Activated effector memory CD4-positive, alpha-beta T cell treated with Interleukin-2 at 50 U/mL for 16 hours (primary cell): ENCODE measurements around the gene PLXNB1.

Source experiments
- DNase-seq: peaks from one replicate; pipeline ENCODE4 v3.0.0-alpha.2; 2020

The PLXNB1 gene

DNA sequence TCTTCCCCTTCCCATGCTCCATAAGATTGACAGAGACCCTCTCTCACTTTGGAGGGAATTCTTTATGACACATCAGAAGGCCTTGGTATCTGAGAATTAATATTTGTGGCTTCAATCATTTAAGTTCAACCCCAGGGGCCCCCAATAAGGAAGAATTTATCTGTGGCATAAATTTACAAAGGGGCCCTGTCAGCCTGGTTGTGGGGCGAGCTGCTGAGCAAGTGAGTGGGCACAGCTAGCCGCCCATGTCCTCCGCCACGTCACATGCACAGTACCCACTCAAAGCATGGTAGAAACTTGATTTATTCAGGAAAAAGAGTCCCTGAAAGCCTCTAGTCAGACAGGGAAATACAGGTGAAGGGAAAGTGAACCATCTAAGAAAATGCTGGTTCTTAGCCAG, 13.3 kb downstream of the PLXNB1 start:
- DNase-seq, result no peak

DNA sequence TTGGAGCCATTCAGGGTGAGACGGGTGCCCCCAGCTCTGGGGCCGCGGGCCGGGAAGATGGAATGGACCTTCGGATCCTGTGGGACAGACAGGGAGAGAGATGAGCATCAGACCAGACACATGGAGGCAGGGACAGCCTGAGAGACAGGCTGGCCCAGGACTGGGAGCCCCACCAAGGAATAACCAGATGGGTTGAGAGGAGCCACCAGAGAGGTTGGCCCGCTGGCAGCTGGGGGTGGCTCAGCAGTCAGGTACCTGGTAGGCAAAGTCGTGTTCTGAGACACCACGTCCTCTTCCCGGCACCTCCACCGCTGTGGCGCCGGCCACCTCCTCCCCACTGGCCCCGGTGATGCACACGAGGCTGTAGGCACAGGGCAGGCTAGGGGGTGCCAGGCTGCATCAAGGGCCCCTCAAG, 13.8 kb downstream of the PLXNB1 start:
- no peak for DNase-seq

DNA sequence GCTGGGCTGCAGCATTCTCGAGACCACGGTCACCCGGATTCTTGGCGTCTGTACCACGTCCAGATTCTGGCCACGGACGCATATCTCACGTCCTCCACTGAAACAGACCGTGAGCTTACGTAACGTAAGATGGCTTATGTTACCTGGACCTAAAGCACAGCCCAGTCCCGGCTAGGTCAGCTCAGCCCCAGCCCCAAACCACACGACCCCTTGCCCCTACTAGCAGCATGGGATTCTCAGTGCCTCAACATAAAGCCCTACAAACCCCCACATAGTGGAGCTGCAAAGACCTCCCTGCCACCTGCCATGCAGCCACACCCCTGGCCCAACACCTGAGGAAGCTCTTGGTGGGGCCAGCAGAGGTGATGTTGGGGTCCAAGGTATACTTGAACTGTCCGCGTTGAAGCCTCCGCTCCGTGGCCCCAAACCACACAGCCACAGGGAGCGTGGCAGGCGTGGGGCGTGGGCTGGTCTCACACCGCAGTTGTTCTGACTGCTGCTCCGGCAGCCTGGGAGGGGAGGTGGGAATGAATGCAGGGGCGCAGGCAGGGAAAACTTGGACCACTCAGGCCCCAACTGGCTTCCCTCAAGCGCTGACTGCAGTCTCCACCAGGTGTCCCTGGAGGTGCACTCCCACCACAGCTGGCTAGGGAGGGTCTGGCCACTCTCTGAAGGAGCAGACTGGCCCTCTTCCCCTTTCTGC, 14.5 kb downstream of the PLXNB1 start:
- DNase-seq, result no peak

DNA sequence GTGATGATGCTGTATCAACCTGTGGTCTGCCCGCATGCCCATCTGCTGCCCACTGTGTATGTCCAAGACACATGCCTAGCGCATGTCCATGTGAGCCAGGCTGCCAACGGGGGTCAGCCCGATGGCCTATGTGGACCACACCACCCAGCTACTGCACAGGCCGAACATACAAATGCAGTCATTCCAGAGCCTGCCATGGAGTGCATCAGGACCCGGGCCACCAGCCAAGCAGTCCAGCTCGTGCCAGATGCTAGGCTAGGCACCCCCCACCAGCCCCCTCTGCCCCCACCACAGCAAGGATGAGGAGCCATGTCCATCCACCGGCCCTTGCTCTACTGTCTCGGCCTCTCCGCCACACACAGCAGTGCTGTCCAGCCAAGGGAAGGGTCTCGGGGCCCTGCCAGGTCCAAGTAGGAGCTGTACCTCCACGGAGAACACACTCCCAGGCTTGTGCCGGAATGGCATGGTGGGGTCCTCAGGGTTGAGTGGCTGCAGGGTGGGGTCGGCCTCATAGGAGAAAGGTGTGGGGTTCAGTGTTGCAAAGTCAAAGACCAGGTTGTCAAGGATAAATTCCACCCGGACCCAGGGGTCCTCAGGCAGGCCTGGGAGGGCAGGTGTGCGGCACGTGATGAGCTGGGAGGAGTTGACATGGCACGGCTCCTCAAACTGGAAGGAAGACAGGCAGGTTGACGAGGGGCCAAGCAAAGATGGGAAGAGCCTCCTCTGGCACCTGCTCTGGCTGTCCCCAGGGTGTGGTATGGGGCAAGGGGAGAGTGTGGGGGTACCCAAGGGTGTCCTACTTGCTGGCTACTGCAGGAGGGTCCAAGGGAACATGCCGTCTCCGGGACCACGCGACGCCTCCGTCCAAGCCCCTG, 15.3 kb downstream of the PLXNB1 start:
- no peak for DNase-seq

DNA sequence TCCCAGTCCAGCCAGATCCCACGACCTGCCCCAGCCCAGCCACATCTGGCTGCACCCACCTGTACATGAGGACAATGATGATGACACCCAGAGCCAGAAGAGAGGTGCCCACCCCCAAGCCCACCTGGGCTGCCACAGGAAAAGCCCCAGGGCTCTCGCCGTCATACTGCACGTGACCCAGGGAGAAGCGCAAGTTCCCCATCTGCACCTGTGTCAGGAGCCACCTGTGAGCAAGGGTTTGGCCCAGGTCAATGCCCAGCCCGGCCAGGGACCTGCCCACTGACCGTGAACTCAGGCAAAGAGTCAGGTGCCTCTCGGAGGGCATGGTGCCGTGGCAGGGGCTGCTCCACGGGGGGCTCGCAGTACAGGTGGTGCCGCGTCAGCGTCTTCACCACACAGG, 16.3 kb downstream of the PLXNB1 start:
- DNase-seq, result no peak

DNA sequence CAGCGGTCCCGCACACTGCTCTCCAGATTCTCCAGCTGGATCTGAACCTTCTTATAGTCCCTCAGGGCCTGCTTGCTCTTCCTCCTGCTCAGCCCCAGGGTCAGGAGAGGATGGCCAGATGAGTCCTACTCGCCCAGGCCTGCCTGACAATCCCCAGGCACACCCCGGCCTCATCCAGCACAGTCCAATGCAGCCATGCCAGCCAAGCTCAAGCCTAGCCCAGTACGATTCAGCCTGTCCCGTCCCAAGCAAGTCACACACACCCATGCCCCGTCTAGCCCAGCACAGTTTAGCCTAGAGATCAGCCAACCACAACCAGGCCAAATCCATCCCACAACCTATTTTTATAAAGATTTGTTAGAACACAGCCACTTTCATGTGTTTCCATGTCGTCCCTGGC, 16.8 kb downstream of the PLXNB1 start:
- DNase-seq, result no peak

DNA sequence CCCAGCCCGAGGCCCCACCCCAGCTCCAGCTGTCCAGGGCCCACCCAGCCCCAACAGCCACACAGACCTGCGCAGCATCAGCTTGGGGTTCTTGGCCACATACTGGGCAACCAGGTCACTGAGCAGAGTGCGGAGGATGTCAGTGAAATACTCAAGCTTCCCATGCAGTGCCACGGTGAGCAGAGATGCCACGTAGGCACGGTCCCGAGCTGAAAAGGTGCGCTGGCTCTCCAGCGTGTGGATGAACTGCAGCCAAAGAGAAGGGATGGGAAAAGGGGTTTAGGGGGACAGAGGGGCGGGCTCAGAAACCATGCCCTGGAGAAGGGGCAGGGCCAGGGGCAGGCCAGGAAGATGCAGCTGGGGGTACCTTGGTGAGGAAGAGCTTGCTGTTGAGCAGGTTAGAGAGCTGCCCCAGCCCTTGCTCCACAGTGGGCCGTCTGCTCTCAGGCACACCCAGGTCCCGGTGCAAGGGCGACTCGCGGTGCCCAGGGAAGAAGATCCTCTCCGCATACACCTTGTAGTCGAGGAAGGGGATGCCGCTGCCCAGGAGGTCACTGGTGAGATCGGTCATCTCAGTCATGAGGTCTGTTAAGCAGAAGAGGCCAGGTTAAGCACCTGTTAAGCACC, 17.4 kb downstream of the PLXNB1 start:
- no peak for DNase-seq

DNA sequence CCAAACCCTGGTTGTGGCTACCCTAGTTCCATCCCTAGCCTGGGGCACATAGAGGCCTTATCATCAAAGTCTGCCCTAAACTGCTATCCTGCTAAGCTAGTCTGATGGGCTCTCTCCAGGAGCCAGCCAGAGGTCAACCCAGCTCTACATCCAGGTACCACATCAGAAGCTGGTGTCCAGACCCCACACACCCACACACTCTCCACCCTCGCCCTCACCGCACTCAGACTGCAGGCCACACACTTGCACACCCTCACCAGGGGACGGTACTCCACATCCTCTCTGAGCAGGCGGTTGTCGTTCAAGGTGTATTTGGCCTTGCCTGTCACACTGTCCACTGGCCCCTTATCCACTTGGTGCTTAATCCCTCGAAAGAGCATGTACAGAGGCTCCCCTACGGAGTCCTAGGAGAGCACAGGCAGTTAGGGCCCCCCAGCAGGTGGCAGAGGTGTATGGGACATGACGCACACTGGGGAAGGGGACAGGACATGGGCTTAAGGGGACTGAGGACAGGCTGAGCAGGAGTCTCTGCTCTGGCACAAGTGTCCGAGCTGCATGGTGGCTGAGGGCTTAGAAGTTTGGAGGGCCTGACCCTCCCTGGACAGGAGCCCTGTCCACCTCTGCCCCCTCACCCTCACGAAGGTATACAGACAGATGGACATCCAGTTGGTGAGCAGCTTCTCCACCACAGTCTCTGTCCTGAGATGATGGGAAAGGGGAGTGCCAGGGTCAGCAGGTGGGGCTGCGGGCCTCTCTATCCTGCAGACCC, 18.1 kb downstream of the PLXNB1 start:
- no peak for DNase-seq

DNA sequence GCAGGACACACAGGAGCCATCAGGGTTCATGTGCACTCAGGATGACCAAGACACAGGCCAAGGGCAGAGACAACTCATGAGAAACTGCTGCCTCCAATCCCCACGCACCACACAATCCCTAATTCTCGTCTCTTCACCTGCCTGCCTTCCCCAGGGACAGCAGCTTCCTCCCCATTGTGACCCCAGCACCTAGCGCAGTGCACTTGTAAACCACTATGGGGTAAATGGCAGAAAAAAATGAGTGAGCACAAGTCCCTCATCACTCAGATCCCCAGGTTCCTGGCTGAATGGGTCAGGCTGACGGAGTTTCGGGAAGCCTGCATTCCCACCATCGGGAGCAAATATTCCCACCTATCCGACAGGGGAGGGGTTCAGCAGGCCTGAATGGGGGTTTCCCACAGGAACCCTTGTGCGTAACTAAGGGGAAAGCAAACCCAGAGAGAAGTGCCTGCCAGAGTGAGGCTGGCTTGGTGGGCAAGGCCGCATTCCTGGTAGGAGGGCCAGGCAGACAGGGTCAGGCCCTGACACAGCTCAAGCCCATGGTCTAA, 18.8 kb downstream of the PLXNB1 start:
- no peak for DNase-seq

DNA sequence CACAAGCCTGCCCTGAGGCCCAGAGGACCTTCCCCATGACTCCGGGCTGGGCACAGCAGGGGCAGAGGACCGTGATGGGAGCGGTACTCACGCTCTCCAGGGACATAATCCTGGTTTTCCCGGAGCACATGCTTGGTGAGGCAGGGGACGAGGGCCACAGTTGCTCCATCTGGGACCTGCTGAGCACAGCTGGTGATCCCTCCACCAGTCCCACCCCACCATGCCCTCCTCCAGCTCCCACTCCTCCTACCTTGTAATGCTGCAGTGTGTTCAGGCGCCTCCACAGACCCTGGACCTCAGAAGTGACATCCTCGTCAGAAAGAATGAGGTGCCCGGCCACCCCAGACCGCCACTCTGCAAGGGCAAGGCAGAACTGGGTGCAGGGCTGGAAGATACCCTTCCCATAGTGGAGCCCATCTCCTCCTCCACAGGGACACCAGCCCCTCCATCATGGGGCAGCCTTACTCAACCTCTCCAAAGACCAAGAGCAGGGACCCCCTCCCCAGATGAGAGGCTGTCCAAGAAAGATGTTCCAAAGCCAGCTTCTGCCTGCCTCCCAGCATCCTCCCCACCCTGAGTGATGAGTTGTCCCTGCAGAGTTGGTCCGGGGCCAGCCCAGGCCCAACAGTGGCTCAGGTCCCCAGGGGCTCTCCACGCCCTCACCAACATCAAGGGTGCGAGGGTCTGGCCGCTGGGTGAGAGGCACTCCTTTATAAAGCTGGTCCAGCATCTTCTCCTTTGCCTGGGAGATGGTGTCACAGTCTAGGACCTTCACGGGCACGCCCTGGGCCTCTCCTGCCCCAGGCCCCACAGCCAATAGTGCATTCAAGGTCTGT, 19.5 kb downstream of the PLXNB1 start:
- DNase-seq, result no peak

DNA sequence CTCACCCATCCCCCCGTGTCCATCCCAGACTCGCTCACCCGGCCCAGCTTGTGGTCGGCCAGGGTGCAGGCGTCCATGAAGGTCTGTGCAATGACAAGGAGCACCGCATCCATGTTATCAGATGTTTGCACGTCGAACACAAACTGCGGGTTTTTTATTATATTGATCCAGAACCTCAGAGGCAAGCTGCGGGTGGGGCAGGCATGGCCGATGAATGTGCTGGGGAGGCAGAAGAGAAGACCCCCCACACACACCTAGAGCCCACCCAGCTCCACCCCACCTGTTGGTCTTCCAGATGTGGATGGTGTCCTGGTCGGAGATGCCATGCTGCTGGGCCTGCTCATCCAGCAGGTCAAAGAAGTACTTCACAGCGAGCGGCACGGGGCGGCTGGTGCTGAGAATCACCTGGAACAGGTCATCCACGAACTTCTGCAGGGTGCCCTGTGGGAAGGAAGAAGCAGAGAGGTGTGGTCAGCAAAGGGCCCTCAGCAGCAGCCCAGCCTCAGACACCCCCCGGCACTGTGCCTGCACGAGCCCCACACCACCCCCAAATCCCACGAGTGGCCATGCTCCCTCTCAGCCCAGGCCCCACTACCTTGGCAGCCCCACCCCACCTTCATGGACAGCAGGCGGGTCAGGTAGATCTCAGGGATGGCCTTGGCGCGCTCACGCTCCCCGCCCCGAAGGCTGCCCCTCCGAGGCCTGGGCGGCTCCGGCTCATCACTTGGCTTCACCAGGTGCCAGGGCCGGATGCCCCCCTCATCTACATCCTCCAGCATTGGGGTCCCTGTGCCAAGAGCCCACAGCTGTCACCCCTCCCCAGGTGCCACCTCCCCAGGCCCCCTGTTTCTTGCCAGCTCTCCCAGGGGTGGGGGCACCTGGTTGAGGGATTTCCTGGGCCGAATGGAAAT, 20.3 kb downstream of the PLXNB1 start:
- DNase-seq, result no peak

DNA sequence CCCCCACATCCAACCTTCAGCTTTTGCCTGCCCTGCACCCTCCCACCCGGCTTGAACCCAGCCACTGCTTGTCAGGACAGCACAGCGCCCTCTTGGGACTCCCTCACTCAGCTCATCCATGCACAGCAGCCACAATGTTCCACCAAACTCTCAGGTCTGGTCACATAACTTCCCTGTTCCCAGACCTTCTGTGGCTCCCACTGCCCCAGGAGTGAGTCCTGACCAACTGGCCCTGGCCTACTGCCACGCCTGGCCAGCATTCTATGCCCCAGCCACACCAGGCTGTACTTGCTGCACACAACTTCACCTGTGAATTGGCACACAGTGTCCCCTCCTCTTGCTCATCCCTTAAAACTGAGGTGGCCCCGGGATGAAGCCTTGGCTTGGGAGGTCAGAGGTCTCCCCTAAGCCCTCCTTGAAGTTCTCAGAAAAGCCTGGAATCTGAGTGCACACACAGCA, 21.0 kb downstream of the PLXNB1 start:
- no peak for DNase-seq

DNA sequence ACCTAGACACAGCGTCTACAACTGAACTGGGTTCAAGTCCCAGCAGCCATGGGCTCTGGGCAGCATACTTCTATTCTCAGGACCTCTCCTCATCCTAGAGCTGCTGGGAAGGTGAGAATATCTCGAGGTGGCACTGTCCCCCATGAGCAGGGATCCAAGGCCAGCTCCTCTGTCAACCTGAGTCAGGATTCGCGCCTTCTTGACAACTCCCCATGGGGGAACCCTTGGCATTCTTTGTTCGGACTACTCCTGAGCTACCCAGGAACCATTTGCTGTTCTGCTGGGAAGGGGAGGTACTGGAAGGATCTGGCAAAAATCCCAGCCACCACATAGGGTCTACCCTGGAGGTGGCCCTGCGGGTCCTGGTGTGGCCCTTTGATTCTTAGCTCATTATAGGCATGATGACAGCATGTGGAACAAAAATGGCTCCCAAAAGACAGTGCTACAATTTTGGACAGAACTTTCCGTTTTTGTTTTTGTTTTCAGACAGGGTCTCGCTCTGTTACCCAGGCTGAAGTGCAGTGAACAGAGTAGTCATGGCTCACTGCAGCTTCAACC, 22.3 kb downstream of the PLXNB1 start:
- DNase-seq, result no peak

DNA sequence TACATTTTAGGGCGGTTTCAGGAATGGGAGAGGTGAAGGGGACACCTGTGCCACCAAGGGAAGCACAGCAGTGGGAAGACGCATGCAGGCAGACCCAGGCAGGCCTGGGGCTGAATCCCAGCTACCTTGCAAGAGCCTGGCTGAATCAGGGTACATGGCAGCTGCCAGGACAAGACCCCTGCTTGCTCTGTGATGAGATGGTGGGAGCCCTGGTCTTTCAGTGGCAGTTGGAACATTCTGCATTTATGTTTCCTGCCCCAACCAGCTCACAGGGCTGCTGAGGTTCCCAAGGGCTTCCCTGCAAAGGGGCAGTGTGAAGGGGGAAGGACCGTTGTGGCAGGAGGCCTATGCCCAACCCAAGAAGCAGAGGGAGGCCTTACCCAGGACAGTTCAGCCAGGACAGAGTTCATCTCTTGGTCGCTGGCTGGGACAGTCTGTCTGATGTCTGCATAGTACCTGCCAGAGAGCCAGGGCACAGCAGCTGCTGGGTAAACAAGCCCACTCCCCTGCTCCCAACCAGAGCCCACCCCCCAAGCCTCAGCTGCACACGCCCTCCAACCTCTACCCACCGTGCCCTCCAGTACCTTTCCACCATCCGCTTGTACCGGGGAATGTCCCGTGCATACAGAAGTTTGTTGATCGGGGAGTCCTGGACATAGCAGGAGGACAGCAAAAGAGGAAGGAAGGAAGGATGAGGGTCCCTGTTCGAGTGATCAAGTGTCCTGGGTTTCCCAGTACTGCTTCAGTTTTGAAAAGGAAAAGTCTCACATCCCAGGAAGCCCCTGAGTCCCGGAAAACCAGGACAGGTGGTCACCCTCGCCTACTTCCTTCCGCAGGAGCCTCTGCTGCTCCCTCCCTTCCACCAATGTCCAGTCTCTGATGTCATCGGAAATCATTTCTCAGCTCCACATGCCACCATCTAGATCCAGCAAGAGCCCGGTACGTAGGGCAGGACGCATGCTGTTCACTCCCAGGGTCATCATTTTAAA, 23.1 kb downstream of the PLXNB1 start:
- no peak for DNase-seq

DNA sequence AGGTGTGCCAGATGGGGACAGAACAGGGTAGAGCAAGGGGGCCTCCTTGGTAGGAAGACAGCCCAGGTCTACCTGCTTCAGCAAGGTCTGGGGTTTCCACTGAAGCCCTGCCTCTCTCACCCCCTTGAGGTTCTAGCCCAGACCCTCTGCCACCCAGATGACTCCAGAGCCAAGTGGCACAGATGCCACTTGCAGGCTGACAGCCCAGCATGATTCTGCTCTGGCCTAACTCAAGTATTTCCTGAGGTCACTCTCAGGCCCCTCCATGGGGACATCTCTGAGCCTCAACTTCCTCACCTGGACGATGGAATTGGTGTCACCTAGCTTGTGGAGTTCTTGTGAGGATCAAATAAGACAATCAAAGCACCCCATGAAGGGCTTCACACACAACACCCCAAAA, 23.9 kb downstream of the PLXNB1 start:
- DNase-seq, result no peak

DNA sequence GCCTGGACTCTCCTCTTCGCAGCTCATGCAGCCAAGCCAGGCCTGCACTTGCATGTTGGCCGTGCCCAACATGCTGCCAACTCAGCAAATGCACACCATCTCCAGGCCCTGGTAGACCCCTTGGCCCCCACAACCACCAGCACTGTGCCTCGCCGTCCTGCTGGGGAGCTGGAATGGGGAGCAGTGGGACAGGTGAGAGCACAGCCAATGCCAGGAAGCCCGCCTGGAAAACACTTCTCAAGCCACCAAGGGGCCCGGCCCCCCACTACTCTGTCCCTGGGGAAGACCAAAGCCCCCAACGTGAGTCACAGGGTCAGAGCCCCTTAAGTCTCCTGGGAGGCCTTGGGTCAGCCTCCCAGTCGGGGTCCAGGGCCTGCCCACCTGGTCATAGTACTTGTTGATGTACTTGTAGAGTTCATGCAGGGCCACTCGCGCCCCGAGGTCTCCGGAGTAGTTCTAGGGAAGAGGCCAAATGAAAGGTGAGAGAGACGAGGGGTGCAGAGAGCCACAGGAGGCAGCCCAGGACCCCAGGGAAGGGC, 24.5 kb downstream of the PLXNB1 start:
- no peak for DNase-seq

DNA sequence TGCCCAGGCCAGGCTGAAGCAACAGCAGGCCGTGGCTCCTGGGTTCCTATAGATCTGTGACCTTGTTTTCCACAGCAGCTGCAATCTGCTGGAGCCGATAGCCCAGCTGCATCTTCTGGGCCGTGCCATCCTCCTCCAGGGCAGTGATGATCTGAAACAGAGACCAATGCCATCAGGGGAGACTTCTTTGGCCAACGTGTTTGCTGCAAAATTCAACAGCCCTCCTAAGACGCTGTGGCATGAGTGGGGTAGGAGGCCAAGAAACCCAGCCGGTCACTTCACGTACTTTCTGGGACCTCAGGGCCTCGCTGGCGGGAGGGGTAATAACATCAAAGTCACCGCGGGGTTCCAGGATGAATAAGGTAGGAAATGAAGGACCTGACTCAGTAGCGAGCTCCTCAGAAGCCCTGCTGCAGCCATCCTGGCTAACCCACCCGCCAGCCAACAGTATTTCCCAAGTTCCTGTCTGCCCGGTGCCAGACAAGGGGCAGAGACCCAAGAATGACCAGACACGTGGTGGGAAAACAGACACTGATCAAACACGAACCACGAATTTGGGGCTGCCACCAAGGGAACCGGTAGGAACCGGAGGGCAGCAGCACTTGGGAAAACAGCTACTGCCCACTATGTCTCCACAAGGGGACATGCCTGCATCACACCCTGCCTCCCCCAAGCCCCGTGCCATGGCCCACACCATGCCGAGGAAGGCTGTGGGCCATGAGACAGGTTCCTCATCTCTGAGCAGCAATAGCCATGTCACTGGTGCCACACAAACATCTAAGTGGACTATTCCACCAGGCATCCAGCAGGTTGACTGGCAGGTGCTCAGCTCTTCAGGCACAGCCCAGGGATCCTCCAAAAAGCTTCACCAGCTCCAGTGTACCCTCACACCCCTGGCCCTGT, 25.2 kb downstream of the PLXNB1 start:
- no peak for DNase-seq
